GM21529 (cell line): Measurements from ENCODE around the gene LIN7A.
"Not testable (repeated sequence)": the region's sequence is repeated elsewhere in the genome, so short reads cannot be mapped to it uniquely, and the experiment has no call there.

Experiments used
- ATAC-seq: cut with Tn5 transposase; IDR thresholded peaks from one replicate; pipeline ENCODE4 v1.9.1; 2021; ENCODE audit not compliant: unreplicated experiment

The LIN7A gene

GRCh38 chr12:80811957-80812708 is 125.6 kb downstream of the LIN7A start:
- no peak for ATAC-seq

DNA sequence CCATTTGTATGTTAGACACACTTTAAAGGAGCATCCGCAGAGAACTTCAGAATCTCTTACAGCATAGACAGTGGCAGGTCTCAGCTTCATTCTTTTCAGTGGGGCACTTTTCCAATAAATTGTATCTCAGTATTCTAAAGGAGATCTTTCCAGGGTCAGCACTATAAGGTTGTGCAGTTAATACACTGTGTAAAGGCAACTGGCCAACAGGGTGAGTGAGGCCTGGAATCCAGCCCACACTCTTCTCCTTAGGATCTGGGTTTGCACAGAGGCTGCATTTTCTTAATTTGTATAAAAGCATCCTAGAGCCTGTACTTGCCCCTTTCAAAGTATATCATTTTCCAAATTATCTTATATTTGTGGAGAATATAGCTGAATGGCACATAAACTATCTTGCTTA is 126.9 kb downstream of the LIN7A start:
- no peak for ATAC-seq

GRCh38 chr12:80807640-80808288 is 130.0 kb downstream of the LIN7A start:
- peak; percentile 89 for ATAC-seq

GRCh38 chr12:80805106-80805505 is 132.6 kb downstream of the LIN7A start:
- ATAC-seq: no peak

DNA sequence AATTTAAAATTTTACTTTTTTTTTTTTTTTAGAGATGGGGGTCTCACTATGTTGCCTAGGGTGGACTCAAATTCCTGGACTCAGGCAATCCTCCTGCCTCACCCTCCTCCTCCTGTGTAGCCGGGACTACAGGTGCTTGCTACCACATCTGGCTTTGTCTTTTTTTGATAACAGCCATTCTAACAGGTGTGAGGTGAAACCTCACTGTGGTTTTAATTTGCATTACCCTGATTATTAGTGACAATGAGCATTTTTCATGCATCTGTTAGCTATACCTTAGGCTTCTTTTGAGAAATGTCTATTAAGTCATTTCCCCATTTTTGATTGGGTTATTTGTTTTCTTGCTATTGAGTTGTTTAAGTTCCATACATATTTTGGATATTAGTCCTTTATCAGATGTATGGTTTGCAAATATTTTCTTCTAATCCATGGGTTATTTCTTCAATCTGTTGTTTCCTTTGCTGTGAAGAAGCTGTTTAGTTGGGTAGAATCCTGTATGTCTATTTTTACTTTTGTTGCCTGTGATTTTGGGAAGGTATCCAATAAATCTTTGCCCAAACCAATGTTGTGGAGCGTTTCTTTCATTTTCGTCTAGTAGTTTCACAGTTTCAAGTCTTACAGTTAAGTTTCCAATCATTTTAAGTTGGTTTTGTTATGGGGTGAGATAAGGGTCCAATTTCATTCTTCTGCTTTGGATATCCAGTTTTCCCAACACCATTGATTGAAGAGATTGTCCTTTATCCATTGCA is 134.9 kb downstream of the LIN7A start:
- ATAC-seq: peak; percentile 79

DNA sequence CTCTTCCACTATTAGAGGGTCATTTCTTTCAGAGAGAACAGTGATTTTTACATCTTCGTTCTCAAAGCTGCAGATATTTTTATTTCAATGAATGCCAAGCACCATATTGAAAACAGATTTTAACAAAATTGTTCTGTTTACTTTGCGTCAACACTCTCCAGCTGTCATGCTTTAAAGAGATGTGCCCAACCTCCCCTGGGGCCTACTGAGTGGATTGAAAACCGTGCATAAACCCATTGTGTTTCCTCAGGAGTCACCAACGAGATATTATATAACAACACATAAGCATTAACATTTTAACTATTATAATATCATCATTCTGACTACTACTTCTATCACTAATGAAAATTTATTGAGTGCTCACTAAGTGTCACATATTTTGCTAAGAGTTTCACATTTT is 139.5 kb downstream of the LIN7A start:
- ATAC-seq: no peak

DNA sequence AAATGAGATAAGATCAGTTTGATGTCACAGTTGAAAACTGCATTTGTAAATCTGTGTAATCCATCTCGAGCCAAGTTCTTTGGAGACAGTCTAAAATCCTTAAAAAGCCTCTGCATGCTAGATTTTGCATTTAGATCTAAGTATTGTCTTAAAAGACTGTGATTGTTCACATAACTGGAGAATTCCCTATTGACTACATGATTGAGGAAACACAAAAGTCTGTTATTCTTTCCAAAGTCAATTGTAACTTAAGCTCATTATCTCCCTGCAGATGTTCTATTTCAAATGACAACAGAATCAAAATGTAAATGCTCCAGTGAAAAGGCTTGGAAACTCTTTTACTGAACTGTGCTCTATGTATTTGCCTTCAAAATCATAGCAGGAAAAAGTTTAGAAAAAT is 143.2 kb downstream of the LIN7A start:
- ATAC-seq: no peak

GRCh38 chr12:80792861-80793260 is 144.9 kb downstream of the LIN7A start:
- no peak for ATAC-seq

- ATAC-seq: no peak
Measured at GRCh38 chr12:80791863-80792262, 145.9 kb downstream of the LIN7A start.

DNA sequence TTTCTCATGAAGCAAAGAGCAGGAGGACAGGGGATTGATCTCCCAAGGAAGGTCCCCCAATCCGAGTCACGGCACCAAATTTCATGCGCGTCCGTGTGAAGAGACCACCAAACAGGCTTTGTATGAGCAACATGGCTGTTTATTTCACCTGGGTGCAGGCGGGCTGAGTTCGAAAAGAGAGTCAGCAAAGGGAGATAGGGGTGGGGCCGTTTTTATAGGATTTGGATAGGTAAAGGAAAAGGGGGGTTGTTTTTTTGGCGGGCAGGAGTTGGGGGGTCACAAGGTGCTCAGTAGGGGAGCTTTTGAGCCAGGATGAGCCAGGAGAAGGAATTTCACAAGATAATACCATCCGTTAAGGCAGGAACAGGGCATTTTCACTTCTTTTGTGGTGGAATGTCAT is 149.3 kb downstream of the LIN7A start:
- not testable (repeated sequence) for ATAC-seq

DNA sequence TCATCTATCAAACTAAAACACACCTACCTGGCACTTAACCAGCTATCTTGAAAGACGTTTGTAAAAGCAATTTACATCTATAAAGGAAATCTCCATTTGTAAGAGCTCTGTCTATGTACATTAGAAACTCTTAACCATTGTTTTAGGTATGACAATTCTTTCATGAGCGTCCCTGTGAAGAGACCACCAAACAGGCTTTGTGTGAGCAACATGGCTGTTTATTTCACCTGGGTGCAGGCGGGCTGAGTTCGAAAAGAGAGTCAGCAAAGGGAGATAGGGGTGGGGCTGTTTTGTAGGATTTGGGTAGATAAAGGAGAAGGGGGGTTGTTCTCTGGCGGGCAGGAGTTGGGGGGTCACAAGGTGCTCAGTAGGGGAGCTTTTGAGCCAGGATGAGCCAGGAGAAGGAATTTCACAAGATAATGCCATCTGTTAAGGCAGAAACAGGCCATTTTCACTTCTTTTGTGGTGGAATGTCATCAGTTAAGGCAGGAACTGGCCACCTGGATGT is 154.7 kb downstream of the LIN7A start:
- not testable (repeated sequence) for ATAC-seq

DNA sequence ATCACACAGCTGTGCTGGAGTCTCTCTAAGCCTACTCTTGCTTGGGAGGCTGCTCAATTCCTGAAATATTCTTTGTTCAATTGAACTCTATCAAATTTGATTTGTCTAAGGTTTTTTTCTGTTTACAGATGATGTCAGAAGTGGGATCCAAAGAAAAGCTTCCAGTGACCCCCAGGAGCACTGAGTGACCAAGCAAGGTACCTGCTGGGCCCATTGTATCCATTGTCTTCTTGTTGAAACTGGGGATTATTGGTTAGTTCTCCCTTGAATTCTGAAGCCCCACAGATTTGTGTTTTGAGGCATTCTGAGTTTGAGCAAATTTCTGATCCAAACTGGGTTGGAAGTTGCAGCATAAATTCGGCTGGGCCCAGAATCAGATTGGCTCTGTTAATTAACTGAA is 156.4 kb downstream of the LIN7A start:
- no peak for ATAC-seq

DNA sequence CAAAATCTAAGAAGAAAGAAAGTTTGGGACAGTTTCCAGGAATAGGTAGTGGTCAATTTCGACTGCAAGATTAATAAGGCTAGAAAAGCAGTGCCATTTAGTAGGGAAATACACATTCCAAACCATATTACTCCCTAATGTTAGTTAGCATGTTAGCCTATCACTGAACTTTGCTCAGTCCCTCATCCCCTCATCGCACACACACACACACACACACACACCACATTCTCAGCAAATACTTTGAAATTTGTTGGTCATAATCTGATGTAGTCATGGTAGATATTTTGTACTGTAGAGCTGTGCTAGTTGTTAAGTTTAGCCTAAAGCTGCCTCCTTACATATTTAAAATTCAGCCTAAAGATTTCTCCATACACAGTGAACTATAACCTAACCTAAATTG is 157.0 kb downstream of the LIN7A start:
- no peak for ATAC-seq

DNA sequence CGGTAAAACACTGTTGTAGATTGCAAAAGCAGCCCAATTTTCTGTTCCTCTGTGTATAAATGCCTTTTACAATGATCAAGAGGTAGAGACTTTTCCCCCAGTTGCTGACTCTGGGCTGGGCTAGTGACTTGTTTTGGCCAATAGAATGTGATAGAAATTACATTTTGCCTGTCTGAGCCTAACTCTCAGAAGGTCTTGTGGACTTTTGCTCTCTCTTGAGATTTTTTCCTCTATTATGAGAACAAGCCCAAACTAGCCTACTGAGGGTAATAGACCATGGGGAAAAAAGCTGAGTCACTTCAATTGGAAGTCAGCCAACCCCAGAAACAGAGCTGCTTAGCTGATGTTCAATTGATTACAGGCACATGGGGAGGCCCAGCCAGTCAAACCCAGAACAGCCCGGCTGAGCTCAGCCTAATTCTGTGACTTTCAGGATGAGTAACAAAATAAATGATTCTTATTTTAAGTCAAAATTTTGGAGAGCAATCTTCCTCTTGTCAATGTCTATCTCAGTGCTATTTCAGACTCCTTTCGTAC is 159.7 kb downstream of the LIN7A start:
- peak; percentile 96 for ATAC-seq

DNA sequence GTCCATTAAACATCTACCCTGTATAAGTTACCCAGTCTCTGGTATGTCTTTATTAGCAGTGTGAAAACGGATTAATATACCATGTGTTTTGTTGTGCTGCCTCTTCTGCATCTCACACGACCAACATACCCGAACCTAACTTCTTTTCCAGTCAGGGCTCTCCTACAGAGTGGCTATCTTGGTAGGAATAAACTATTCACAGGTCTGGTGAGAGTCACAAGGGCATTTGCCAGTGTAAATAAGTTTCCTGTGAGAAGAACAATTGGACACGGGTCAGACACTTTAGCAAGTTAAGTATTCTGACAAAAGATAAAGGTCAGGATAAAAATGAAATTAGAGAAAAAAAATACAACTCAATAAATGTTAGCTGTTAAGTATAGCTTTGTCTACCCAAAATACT is 160.1 kb downstream of the LIN7A start:
- ATAC-seq: no peak

DNA sequence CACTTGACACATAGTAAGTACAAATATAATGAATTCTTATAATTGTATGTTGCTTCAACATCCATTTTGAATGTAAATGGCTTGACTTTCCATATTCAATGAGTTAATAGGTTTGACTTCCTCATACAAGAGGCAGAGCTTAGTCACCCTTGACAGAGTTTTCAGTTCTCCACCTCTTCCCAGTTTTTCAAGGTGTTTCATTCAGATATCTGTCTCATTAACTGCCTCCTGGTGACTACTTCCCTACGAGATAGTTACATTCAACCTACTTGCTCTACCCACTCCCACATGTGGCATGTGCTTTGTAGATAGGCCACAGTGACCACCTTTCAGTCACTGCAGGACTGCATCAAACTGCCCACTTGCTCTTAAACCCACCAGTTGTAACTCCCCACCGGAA is 161.0 kb downstream of the LIN7A start:
- ATAC-seq: no peak

- ATAC-seq: no peak
Measured at GRCh38 chr12:80770958-80771357, 166.8 kb downstream of the LIN7A start.

GRCh38 chr12:80769553-80770140 is 168.1 kb downstream of the LIN7A start:
- no peak for ATAC-seq

DNA sequence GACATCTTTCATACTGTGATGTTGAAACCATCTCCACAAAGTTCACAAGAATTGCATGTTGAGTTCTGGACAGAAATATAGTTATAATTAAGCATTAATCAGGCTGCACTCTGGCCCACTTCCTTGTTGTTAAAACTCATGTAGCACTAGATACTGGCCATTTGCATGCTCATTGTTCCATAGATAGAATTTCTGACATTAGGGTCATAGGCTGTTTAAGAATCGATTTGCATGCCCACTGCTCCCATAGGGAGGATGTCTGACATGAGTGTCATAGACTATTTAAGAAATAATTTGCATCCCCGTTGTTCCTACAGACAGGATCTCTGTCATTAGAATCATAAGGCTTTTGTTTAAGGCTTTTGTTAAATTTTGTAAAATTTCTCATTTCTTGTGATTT is 170.8 kb downstream of the LIN7A start:
- peak; percentile 88 for ATAC-seq

- ATAC-seq: no peak
Measured at GRCh38 chr12:80766210-80766609, 171.5 kb downstream of the LIN7A start.

DNA sequence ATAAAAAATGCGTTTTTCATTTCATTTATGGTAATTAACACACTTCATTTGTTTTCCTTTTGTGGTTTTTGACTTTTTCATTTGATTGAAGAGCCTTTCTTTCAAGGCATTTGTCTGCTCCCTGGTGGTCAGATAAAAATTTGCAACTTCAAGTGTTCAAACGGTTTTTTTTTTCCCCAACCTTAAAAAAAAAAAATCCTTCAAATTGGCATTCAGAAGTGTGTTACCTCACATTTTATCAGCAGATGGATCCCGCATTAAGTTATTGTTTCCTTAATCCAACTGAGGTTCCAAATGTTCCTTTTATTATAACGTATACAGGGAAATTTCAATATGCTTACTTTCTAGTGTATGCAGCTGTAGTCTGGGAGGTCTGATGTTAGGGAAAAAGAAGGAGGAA is 173.9 kb downstream of the LIN7A start:
- no peak for ATAC-seq
